Amniotic epithelial cell (primary cell): ENCODE results near the gene DDIT3.
A peak's percentile ranks its signal among the peaks of the same experiment; 100 is the strongest.

Source experiments
- DNase-seq: peaks from one replicate; pipeline ENCODE4 v3.0.0-alpha.2; 2010; ENCODE audit warnings: low read depth

The DDIT3 gene, protein sequence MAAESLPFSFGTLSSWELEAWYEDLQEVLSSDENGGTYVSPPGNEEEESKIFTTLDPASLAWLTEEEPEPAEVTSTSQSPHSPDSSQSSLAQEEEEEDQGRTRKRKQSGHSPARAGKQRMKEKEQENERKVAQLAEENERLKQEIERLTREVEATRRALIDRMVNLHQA

DNA sequence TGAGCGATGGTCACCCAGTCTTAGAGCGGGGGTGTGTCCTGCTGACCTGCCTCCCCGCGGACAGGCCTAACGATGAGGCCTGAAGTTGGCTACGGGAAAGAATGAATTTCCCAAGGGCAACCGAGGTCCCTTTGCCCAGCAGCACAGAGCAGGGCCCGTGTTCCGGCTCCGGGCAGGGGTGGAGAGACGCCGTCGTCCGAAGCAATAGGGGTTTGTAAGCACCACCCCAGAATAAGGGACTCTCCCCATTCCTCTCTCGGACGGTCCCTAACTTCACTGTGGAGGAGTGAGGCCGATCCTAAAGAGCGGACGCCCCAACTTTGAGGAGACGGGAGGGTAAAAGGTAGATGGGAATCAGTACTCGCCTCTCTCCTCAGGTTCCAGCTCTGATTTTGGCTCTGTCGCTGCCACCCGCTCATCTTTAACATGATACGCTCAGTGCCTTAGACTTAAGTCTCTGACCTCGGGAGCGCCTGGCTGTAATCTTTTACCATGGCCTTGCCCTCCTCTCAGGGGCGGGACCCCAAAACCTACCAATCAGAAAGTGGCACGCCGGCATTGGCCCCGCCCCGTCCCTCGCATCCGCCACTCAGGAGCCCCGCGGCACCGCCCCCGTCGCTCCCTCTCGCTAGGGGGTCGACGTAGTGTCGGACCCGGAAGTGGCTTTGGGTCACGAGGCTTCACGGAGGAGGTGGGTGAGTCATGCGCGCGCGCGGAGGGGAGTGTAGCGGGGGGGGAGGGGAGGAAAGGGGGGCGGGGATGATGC, at the start of gene DDIT3:
Gene DDIT3, minus strand, starts transcription at position 462 of the 766 bp plus-strand sequence. CDS start 3,108 bp downstream, outside the sequence.
- peak; percentile 96 for DNase-seq

DNA sequence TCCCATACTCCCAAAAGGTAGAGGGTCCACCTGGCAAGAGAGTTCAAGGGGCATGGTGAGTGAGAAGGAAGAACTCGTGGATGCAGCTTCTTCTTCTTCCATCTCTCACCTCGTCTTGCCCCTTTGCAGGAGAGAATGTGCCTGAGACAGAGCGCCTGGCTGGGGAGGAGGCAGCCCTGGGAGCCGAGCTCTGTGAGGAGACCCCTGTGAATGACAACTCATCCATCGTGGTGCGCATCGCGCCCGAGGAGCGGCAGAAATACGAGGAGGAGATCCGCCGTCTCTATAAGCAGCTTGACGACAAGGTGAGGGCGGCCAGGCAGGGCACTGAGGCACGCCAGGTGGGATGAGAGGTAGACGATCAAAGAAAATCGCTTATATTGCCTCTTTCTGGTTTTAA, 49.5 kb upstream of the DDIT3 start:
- no peak for DNase-seq

DNA sequence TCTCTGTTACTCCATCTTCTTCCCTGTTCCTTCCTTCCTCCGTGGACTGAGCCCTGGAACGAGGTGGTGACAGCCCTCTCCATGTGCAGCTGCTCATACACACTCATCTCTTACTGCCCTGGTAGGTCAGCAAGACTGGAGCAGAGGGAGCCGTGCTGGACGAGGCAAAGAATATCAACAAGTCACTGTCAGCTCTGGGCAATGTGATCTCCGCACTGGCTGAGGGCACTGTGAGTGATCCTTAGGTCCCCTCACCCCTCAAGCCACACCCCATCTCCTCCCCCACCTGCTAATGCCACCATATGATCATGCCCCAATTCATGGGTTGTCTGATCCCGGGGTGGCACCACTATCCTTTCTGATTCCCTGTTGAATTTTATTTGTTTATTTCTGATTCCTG, 48.5 kb upstream of the DDIT3 start:
- DNase-seq = no peak

DNA sequence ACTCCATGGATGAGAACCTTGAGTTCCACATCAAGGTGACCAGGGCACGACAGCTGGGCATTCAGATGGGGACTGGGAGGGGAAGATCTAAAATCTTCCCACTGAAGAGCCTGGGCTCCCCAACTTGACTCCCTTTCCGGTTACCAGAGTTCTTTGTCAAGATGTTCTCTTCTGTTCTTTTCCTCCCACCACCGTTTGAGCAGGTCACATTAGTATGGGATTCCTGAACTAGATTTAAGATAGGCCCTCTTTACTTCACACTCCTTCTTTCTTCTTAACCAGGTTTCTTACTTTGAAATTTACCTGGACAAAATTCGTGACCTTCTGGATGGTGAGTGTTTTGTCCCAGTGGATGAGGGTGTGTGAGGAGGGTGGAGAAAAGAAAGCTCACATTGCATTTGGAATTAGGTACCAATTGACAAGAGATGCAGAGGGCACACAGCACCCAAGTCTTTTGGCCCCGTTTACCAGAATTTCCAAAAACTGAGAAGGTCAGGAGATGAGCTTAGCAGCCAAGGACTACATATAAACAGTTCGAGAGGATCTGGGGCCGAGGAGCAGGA, 43.9 kb upstream of the DDIT3 start:
- no peak for DNase-seq

DNA sequence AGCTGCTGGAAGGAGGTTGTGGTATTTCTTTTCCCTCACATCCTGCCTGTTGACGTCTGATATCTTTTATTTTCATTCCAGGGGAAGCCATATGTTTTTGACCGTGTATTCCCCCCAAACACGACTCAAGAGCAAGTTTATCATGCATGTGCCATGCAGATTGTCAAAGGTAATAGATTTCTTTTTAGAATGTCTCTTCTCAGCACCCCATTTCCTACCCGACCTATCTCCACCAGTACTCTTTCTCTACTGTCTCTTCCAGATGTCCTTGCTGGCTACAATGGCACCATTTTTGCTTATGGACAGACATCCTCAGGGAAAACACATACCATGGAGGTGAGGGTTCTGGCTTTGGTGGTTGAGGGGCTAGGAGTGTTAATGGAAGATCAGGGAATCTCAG, 43.0 kb upstream of the DDIT3 start:
- DNase-seq = no peak

DNA sequence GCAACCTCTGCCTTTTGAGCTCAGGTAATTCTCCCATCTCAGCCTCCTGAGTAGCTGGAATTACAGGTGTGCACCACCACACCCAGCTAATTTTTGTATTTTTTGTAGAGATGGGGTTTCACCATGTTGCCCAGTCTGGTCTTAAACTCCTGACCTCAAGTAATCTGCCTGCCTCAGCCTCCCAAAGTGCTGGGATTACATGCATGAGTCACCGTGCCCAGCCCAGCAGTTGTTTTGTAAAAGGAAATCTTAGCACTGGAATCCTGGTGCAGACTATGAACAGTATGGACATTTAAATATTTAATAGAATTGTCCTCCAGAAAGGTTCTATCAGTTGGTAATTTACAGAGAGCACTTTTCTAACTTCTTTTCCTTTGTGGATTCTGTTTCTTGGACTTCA, 40.8 kb upstream of the DDIT3 start:
- peak; percentile 51 for DNase-seq

DNA sequence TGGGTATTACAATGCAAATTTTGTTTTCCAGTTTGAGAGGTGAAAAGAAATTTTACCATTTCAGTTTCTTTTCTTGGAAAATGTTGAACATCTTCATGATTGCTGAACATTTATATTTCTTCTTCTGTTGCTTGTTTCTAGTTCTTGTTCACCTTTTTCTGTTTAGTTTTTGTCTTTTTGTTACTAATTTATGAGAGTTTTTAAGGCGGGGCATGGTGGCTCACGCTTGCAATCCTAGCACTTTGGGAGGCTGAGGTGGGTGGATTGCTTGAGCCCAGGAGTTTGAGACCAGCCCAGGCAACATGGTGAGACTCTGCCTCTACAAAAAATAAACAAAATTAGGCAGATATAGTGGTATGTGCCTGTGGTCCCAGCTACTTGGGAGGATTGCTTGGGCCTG, 40.2 kb upstream of the DDIT3 start:
- DNase-seq = no peak

DNA sequence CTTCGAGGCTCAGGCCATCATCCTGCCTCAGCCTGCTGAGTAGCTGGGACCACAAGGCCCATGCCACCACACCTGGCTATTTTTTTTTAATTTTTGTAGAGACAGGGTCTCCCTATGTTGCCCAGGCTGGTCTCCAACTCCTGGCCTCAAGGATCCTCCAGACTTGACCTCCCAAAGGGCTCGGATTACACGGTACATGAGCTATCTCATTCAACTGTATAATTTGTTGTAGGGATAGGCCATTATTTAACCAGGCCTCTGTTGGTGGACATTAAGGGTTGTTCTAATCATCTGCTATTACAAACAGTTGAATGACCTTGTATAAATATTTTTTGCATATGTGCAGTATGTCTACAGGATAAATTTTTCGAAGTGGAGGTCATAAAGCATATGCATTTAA, 38.5 kb upstream of the DDIT3 start:
- no peak for DNase-seq

DNA sequence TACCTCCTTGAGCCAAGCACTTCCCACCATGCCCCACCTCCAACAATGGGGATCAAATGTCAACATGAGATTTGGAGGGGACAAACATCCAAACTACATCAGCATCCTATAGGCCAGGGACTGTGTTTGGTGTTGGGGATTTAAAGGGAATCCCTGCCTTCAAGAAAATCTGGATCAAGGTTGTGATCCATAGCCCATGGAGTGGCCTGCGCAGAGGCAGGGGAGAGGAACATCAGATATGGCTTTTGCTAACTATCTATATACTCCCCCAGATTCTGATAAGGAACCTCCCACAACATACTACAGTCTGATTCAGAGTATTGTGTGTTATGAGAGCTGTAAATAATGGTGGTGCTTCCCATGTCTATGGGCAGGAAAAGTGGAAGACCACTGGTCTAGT, 34.6 kb upstream of the DDIT3 start:
- no peak for DNase-seq

DNA sequence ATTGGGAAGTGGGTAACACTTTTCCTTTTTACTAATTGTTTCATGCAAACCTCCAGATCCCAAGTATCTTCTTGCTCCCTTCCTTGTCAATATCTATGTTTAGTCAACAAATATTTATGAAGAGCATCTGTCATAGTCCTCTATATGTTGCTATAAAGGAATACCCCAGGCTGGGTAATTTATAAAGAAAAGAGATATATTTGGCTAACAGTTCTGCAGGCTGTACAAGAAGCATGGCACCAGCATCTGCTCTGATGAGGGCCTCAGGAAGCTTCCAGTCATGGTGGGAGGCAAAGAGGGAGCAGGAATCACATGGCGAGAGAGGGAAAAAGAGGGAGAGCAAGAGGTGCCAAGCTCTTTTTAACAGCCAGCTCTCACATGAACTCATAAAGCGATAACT, 34.1 kb upstream of the DDIT3 start:
- DNase-seq = no peak

DNA sequence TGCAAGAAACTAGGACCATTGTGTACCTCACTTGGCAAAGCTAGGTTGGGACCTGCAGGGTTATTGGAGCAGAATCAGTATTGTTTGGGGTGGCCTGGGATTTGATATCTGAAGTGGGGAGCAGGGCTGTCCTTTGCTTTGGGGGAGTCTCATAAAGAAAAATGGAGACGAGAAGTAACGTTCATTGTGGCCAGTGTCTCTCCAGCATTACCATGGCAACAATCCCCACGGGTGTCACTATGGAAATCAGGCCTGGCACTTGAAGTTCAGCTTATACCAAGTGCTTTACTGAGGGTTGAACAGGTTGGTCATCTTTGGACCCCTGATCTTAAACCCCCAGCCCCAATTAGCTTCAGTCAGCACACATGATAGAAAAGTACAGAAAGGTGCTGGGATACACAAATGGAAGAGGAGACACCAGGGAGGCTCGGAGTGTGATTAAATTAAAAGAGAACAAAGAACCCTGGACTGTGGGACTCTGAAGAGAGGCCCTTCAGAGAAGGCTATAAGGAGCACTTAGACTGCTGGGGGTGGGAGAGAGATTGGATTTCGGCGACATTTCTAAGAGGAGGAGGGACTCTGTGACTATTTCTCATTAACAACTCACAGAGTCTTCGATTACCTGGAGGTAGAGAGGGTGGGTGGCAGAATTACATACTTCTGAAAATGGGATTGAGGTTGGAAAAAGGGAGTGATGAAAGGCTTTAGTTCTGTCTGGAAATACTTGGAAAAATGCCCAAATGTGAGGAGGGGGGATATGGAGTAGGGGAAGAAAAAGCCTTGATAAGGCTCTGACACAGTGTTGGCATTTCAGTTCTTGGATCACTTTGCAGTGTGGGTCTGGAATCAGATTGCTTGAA, 33.3 kb upstream of the DDIT3 start:
- no peak for DNase-seq

DNA sequence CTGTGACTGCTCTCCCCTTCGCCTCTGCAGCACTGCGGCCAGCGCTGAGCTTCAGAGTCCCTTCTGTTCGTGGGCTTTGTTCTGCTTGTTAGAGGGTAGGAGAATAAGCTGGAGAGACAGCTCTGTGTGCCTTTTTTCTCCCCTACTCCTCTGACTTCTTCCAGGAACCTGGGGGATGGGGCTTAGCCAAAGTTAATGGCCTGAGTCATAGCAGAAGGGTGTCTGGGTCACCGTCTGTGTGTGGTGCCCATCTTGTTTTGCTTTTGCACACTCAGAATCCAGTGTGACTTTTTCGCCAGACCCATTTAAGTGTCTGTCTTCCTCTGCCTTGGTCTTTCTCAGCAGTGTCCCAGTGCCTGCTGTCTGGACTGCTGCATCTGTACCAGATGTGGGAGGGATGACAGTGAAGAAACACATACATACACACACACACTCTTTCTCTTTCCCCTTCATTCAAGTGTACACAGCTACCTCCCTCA, 32.6 kb upstream of the DDIT3 start:
- peak; percentile 21 for DNase-seq

DNA sequence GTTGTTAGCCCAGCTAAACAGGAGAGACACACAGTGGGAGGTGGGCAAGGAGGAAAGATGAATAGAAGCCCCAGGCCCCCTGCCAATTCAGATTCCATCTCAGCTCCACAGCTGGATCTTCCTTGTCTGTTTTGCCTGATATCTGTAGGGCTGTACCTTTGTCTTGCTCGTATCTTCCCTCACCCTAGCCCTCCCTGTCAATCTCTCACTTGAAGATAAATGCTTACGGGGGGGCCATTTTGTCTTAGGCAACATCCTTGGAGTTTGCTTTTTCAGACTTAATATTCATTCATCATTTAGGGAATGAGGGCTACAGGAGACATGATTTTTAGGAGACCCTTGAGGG, 32.0 kb upstream of the DDIT3 start:
- no peak for DNase-seq

DNA sequence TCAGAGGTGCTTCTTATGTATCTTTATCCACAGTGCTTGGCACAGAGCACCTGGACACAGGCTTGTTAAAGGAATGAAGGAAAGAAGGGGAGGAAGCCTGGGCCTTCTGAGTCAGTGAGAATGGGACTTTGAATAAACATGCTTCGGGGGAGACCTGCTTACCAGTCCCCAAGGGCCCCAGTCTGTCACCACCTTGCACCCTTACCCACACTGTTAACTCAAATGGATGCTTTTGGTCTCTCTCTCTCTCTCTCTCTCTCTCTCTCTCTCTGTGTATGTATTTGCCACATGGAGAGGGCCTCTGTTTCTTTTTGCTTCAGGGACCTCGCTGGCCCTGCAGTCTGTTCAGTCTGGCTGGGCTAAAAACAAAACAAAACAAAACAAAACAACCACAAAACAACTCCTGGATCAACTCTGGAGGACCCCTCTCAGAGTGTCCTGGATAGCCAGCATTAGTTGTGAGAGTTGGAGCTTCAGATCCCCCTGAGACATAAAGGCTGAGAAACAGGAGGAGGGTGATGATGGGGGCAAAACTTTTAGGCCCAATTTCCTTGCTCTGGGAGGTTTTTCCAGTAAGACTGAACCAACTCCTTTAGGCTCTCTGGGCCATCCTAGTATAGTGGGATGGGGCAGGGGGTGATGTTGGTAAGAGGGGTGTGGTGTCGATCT, 31.5 kb upstream of the DDIT3 start:
- no peak for DNase-seq

DNA sequence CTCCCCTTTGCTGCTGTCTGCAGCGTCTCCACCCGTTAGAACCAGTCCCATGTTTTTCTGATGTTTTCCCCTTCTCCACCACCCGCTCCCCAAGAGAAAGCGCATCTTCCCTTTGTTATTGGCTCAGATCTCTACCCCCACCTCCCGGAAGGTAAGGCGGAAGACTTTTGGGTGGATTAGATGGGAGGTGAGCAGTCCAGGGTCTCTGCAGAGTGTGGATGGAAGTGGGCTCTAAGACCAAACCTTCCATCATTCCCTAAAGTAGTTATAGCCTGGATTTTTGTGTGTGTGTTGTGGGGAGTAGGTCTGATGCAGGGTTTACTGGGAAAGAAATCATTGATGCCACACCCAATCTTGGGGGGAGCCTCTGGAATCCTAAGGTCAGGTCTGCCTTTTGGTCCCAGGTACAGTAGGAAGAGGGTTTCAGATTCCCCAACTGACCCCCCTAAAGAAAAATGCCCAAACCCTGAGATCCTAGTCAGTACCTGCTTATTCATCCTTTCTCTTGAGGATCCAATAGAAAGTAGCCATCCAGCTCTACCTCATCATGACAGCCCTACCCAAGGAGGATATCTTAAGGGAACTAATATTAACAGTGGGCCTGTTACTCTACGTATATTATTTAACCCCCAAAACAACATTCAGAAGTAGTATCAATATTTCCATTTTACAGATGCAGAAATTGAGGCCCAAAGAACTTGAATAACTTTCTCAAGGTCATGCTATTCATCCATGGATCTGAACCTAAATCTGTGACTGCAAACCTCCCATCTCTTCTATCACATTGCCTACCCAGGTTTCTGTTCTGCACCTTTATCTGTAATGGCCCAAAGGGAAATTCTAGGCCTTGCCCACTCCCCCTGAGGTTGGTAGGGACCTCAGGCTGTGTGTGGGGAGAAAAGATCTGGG, 30.6 kb upstream of the DDIT3 start:
- DNase-seq = no peak

DNA sequence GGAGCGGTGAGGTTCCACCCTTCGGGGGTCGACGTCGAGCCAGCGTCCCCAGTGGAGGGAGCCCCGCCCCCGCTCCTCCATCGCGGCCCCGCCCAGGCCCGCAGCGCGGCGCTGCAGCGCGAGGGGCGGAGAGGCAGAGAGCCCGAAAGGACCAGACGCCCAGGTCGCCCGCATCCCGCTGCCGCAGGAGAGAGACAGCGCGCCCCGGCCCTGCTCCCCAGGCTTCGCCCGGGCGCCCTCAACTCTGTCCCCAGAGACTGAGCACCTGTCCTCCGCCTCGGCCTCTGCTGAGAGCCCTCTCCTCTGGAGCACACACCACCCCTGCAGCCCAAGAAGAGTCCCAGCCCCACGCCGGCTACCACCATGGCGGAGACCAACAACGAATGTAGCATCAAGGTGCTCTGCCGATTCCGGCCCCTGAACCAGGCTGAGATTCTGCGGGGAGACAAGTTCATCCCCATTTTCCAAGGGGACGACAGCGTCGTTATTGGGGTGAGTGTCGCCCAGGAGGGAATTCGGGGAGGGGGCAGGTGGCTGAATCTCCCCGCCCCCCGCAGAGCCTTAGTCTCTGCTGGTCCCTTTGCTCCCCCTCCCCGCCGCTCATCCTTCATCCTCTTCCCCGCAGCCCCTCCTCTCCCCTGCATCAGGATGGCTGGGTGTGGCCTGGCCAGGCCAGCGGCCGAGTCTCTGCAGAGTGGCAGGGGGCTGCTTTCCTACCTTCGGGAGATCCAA, 29.8 kb upstream of the DDIT3 start, which contains the start of gene KIF5A:
Gene KIF5A, plus strand, starts transcription at position 136 of the 732 bp plus-strand sequence. Its CDS starts 228 bp downstream, at position 364.
- DNase-seq = no peak

DNA sequence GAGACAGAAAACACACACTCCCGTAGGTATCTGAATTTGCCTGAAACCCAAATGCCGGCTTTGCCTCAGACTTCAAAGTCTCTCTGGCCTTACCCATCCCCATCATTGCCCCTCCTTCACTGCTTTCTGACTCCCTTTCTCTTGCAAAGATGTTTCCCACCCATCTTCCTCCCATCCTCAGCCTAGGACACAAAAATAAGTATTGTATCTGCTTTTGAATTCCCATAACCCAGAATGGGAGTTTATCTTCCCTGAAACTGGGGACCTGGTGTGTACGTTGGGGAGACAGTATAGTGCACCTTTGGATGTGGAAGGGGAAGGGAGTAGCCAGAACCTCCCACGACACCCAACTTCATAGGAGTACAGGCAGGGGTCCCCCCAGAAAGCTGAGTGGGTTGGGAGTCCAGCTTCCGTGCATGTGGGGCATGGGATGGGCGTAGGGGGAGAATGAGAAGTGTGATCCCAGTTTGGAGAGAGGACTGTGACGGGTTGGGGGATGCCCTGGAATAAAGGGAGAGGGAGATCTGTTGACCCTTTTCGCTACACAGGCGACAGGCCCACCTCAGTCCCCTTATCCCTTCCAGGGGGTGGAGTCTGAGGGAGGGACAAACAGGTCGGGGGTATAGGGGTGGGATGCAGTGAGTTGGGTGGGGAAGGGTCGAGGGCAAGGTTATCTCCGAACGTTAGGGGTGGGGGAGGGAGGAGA, 29.0 kb upstream of the DDIT3 start:
- no peak for DNase-seq

DNA sequence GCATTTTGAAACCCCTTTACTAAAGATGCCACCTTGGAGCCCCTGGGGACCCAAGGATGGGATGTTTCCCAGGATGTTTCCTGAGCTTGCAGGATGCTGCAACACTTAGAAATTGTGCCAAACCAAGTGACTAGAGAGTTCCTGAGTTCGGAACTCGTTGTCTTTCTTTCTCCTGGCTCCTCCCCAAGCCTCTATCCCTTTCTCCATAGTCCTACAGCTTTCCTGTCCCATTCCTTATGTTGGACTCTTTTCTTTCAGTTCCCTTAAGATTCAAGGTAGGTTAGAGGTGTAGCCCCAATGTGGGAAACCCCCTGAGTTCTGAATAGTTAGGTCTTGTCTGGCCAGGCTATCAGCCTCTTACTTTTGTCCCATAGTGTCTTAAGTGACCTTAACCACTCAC, 28.2 kb upstream of the DDIT3 start:
- no peak for DNase-seq

DNA sequence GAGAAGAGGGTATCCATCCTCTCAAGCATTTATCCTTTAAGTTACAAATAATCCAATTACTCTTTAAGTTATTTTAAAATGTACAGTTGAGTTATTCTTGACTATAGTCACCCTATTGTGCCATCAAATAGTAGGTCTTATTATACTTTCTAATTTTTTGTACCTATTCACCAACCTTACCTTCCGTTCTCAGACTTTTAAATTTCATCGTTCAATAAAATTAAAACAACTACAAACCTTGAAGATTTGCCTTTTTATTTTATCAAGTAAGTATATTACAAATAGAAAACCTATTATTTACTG, 27.6 kb upstream of the DDIT3 start:
- DNase-seq = no peak
